Kidney tubule cell (primary cell): ENCODE data around the gene GLYATL1B.
A peak's percentile ranks its signal among the peaks of the same experiment; 100 is the strongest.
"Not testable (repeated sequence)": the region's sequence is repeated elsewhere in the genome, so short reads cannot be mapped to it uniquely, and the experiment has no call there.

ENCODE experiments used
- DNase-seq: peaks from one replicate; pipeline ENCODE4 v3.0.0-alpha.2; 2018; ENCODE audit warnings: low spot score

Gene GLYATL1B

DNA sequence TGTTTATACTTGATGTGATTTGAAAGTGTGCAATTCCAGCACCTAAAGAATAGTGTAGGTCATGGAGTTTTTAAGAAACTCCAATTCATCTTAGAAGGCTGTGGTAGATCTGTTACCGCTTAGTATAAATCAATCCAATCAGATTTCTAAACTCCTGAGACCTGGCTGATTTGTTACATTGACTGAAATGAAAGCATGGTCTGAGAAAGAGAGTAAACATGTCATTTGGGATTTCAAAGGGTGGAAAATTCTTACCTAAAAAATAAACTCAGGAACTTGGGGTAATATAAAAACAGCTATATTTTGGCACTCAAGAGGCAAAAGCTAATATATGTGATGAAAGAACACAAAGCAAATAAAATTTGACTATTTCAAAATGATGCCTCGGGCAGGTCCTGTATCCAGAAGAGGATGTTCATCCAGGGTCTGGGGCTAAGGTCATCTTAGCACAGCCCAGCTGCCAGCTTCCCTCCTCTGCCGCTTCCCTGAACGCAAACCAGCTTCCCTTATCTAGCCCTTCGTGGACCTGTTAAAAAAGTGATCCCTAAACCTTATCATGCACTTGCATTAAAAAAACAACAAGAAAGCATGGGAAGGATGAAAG lies 10.0 kb downstream of the GLYATL1B start:
- DNase-seq: not testable (repeated sequence)

DNA sequence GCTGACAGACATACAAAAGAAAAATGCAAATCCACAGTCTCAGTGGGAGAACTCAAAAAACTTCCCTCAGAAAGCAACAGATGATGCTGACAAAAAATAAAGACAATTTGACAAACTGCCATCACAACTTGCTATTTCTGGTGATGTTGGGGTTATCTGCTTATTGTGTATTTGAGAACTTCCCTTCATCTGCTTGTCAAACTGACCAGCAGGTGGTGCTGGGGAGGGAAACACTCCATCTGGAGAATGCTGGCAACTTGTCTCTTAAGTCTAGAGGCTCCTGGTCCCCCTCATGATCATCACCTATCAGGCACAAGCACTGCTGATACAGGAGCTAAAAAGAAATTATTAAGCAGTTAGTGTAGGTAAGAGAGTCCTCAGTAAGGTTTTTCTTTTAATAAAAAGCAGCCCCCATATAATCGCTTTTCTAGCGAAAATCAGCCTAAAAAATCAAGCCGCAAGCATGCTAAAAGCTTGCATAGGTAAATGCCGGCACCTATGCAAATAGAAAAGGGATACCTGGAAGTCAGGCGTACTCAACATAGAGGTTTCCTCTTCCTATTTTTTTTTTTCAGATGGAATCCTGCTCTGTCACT lies 11.1 kb downstream of the GLYATL1B start:
- DNase-seq: peak; percentile 61

- DNase-seq: not testable (repeated sequence)
These were observed 11.8 kb downstream of the GLYATL1B start for GRCh38 chr11:59097938-59098337.

DNA sequence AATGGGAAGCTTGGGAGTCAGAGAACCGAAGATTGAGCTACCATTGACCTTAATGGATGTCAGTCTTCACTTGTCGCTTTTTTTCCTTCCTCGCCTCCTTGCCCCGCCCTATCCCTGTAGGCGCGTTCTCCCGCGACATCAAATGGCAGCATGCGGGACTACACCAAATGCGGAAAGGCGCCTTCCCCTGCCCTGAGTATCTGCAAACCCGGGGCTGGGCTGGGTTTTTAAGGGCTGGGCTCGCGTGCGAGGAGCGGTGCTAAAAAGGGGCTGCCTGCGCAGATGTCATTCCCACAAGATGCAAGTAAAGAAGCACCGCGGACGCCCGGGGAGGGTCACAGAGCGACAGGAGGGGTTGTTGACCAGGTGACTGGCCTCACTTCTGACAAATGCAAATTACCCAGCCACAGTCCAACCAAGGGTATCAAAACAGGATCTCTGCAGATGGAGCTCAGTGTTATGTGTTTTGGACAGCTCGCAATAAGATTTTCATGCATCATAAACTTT lies 16.2 kb downstream of the GLYATL1B start:
- DNase-seq: peak; percentile 64

GRCh38 chr11:59106363-59107336 lies 20.5 kb downstream of the GLYATL1B start, which contains the start of gene FAM111B:
FAM111B (plus strand) TSS chr11:59107237; CDS start chr11:59109626, 2,389 bp downstream.
- DNase-seq: peak; percentile 95

GRCh38 chr11:59107721-59108120 lies 21.6 kb downstream of the GLYATL1B start:
- peak; percentile 9 for DNase-seq

GRCh38 chr11:59112494-59112893 lies 26.4 kb downstream of the GLYATL1B start:
- DNase-seq: no peak

- DNase-seq: no peak
These were observed 28.2 kb downstream of the GLYATL1B start for GRCh38 chr11:59114344-59114743.

DNA sequence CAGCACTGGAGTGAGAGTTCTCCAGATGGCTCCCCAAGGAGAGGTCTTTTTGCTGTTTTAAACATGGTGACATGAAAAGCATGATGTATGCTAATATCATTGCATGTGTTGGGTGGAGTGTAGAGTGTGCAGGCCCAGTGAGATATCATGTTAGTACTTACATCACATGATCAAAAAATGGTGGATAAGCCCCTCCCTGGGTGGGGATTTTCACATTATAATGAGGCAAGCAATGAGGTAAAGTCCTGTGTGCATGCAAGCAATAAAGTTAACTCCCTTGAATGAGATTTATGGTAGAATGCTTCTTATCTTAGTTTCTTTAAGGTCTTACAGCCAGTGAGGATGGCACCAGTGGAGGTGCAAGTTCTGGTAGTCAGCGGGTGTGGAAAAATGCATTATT lies 29.4 kb downstream of the GLYATL1B start:
- DNase-seq: no peak

GRCh38 chr11:59117774-59118173 lies 31.7 kb downstream of the GLYATL1B start:
- DNase-seq: no peak

- no peak for DNase-seq
These were observed 33.7 kb downstream of the GLYATL1B start for GRCh38 chr11:59119826-59120225.

- DNase-seq: peak; percentile 81
These were observed 49.7 kb downstream of the GLYATL1B start for GRCh38 chr11:59135648-59136461.

DNA sequence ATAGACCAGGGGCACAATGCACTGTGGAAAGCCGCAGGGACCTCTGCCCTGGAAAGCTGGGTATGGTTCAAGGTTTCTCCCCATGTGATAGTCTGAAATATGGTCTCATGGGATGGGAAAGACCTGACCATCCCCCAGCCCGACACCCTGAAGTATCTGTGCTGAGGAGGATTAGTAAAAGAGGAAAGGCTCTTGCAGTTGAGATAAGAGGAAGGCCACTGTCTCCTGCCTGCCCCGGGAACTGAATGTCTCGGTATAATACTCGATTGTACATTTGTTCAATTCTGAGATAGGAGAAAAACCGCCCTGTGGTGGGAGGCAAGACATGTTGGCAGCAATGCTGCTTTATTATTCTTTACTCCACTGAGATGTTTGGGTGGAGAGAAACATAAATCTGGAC lies 50.4 kb downstream of the GLYATL1B start:
- DNase-seq: not testable (repeated sequence)

DNA sequence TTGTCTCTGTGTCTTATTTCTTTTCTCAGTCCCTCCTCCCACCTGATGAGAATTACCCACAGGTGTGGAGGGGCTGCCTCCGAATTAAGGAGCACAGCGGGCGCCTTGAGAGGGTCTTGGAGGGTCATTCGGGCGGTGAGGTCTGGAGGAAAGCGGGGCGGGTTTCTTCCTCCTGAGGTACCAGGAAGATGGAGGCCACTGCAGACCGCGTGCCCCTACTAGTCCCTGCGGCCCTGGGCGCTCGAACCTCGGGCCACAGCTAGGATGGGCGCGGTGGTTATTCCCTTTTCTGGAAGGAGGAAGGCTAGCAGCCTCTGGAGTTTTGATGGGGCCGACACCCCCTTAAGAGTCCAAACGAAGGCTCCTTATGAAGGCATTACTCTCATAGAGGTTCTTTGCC lies 51.1 kb downstream of the GLYATL1B start:
- no peak for DNase-seq

DNA sequence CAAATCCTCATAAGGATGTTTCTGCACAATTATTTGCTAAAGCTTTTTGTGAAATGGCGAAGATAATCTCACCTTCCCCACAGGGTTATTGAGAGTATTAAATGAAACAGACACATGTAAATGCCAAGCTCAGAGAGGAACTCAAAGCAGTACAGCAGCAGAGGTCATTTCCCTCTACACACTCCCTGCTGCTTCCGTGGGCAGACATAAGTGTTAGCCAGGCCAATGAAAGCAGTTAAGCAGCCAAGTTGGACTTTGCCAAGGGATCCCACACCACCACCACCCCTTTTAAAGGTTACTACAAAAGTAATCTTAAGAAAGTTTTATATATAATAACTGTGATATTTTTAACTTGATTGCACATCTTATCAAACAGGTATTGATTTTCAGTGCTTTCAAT lies 52.5 kb downstream of the GLYATL1B start:
- no peak for DNase-seq

GRCh38 chr11:59141191-59141590 lies 55.1 kb downstream of the GLYATL1B start:
- no peak for DNase-seq

DNA sequence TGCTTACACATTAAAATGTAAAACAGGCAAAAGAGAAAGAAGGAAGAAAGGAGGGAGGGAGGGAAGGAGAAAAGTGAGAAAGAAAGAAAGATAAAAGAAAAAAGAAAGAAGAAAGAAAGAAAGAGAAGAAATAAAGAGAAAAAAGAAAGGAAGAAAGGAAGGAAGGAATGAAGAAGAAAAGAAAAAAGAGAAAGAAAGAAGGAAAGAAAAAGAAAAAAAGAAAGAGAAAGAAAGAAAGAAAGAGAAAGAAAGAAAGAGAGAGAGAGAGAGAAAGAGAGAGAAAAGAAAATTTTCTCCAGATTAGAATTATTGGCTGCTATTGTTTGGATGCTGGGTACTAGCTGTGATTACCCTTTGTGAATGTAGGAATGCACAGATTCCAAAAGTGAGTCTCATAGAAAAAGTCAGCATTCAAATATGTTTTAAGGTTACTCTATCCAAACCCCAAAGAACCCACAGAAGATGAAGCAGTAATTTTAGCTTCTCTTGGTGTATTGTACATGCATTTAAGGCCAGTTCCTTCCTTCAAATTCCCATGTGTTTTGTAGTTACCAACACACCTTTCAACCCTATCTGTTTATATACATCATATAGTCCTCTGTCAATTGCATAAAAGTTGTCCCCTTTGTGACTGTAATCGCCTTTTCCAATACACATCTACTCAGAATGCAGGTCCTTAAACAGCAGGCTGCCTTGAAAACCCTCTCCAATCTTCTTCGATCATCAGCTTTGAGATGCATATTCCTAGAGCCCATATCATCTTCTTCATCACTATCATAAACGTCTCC lies 55.8 kb downstream of the GLYATL1B start:
- peak; percentile 40 for DNase-seq

- peak; percentile 97 for DNase-seq
These were observed 56.7 kb downstream of the GLYATL1B start, which contains the start of gene FAM111A for GRCh38 chr11:59142530-59143507. FAM111A (plus strand) TSS chr11:59142856; CDS start chr11:59148873, 6,017 bp downstream.

GRCh38 chr11:59144096-59144495 lies 58.0 kb downstream of the GLYATL1B start:
- peak; percentile 5 for DNase-seq
